Astrocyte (in vitro differentiated cells and primary cell): Measurements from ENCODE around the gene ANKRD44.
"Not testable (repeated sequence)": the region's sequence is repeated elsewhere in the genome, so short reads cannot be mapped to it uniquely, and the experiment has no call there.

ENCODE experiments used
- CTCF ChIP-seq: IDR thresholded peaks from 2 replicates; pipeline ENCODE4 v1.5.1; 2011; ENCODE audit warnings: low read depth, mild to moderate bottlenecking, inconsistent platforms, low read length, moderate library complexity; ENCODE audit not compliant: insufficient read depth
- EZH2 ChIP-seq: IDR thresholded peaks from 2 replicates; pipeline ENCODE4 v1.6.1; 2012; ENCODE audit warnings: mild to moderate bottlenecking, low read length, inconsistent platforms; ENCODE audit not compliant: insufficient read depth

GRCh38 chr2:197008741-197009341, 301.7 kb downstream of the ANKRD44 start:
- not testable (repeated sequence) for TF ChIP-seq CTCF, EZH2
